ENCODE data around the gene GPR152.
"Not testable (repeated sequence)": the region's sequence is repeated elsewhere in the genome, so short reads cannot be mapped to it uniquely, and the experiment has no call there.

GPR152 gene

DNA sequence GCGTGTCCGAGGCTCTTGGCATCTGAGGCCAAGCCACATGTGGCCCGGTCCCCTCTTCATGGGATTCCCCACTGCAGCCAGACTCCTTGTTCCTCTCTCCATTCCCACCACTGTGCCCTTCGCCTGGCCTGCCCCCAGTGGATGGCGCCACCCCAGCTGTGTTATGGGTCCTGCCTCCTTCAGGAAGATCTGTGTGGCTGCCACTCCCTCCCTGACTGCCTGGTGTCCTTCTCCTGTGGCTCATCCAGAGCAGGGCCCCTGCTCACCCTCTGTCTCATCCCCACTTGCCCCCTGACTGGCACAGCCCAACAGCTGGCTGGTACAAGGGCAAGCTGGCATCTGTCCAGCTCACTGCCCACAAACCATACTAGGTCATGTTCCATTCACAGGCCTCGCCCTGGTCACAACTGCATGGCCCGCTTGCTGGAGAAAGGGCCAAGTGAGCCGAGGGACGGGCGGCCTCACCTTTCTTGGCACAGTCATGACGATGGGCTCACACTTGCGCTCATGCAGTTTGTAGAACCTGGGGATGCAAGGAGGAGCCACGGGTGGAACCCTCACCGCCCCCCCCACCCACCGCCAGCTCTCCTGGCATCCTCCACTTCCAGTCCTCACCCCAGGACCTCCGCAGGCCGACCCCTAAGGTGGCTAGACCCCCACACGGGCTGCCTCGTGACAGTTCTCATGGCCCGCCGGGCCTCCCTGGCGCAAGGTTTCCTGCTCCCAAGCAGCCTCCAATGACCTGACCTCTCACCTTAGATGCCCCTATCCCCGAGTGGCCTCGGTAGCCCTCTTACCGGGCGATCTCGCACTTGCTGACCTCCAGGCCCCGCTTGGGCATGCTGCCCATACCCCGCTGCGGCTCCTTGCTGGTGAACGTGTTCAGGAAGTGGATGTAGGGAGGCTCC is 13.0 kb downstream of the GPR152 start:
- DNase-seq: no peak

DNA sequence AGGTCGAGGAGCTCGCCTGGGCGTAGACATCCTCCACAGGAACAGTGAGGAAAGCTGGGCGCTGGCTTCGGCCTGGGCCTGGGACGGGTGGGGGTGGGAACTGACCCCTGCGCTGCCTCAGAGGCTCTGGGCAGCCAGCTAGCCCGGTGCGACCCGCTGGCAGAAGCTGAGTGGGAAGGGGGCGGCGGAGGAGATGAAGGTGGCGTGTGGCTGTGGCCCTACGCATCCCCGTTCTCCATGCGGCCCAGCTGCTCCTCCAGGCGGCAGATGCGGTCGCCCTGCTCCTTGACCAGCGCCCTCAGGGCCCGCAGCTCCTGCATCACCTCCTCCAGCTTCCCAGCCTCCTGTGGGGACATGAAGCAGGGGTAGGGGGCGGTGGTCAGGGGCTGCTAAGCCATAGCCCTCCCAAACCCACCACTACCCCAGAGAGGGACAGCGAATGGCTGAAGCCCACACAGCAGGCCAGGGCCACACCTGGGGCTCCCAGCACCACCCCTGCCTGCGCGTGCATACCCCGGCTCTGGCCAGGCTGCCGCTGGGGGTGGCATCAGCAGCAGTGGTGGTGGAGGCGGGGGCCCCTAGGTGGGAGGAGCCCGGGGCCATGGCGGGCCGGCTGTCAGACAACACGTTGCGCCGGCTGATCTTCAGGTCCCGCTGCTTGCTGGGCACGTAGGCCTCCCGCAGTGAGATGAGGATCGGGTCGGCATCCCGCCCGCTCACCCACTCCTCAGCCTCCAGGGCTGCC is 14.2 kb downstream of the GPR152 start:
- DNase-seq: peak; percentile 57

DNA sequence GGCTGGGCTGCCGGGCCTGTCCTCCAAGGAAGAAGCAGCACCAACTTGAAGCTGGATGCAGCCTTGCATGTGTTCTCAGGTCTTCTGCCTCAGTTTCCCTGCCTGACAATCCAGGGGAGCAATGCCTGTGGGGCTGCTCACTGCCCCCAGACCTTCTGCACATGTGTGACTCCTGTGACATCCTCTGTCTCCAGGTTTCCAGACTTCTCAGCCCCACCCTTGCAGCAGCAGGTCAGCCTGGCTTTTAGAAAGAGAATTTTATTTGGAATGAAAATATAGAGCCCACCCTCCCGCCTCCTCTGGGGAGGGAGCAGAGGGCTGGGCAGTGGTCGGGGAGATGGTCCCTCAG is 14.7 kb downstream of the GPR152 start:
- no peak for DNase-seq

DNA sequence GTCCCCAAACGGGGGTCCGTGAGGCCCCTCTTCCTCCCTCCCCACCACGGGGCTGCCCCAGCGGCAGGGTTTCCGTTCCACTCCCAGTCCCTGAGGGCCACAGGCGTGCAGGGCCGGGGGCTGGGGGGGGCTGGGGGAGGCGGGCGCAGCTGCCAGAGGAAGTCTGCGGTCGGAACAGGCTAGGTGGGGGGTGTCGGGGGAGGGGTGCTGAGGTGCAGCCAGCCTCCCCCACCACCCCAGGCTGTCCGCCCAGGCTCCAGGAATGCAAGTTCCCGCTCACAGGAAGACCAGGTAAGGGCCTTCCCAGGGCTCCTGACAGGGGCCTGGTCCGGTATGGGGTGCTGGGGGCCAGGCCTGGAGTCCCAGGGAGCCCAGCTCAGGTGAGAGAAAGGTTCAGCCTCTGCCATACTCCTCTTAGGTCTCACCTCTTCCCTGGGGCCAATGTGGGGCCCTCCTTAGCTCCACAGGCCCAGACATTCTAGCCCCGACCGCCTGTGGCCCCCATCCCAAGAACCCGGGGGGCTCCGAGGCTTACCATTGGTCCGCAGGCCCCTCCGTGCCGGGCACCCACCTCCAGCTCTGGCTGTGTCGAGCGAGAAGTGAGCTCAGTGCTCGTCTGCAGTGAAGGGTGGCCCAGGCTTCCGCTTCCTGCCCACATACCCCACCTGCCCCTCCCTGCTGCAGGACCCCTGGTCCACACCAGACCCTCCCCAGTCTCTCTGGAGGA is 15.3 kb downstream of the GPR152 start, which contains the start of gene PTPRCAP:
TSS of gene PTPRCAP (minus strand) at position 601 of the 727 bp plus-strand sequence. CDS start at position 538, 63 bp downstream.
- DNase-seq: peak; percentile 53

DNA sequence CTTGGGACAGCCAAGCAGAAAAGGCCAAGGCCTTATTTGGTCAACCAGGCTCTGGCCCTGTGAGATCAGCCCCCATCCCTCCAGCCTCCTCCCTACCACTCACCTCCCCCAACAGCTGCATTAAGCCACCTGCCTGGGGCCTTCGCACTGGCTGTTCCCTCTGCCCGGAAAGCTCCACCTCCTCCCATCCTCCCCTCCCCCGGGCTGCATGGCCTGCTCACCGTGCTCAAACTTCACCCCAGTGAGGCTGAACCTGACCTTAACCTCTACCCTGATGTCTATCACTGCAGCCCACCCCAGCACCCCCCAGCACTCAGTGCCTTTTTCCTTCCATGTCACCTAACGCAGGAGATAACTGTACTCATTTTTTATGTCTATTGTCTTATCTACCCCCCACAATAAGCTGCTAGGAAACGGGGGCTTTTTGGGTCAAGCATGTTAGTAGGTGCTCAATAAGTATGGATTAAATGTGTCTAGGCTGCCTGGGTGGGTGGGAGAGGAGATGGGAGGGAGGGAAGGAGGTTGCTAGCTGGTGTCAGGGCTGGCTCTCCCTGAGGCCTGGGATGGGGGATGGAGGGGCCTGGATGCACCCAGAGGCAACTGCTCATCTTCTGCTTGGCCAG is 16.0 kb downstream of the GPR152 start:
- peak; percentile 34 for DNase-seq

DNA sequence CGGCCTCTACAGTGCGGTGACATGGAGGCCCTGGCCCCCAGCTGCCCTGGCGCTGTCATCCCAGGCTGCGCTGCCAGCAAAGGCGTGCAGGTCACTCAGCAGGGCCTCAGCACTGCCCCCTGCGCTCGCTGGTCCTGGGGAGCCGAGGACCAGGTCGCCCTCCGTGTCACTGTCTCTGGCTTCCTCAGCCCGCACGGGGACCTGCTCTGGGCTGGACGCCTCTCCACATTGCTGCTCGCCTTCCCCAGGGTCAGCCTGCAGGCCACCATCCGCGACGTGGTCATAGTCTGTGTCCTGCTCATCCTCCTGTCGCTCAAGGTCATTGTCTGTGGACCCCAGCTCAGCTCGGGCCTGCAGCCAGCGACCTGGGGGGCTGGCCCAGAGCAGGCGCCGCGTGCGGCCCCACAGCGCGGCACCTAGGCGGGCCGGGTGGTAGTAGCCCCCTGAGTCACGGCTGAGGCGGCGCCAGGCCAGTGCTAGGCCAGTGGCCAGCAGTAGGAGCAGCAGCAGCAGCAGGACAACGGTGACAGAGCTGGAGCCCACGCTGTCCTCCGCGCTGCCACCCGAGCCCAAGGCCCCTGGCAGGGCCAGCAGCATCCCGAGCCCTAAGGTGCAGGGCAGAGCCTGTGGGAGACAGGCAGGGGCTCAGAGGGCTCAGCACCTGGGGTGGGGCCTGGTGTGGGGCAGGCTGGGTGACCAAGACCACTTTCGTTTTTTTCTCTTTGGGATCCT is 16.6 kb downstream of the GPR152 start:
- DNase-seq: no peak

DNA sequence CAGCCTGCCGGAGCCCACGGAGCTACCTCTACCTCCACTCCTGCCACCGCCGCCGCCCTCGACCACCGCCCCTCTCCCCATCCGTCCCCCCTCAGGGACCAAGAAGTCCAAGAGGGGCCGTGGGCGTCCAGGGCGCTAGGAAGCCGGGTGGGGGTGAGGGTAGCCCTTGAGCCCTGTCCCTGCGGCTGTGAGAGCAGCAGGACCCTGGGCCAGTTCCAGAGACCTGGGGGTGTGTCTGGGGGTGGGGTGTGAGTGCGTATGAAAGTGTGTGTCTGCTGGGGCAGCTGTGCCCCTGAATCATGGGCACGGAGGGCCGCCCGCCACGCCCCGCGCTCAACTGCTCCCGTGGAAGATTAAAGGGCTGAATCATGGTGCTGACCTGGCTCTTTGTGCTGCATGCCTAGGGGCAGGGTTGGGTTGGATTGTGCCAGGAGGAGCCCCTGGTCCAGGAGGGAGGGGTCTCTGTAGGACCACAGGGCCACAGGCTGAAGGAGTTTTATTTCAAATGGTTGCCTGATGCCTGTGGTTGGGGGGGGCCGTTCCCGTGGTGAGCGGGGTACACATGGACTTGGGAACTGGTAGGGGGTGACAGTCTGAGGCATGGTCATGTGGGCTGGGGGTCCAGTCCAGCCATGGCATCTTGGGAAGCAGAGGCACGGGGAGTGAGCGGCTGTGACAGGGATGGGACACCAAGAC is 17.4 kb downstream of the GPR152 start:
- no peak for DNase-seq

DNA sequence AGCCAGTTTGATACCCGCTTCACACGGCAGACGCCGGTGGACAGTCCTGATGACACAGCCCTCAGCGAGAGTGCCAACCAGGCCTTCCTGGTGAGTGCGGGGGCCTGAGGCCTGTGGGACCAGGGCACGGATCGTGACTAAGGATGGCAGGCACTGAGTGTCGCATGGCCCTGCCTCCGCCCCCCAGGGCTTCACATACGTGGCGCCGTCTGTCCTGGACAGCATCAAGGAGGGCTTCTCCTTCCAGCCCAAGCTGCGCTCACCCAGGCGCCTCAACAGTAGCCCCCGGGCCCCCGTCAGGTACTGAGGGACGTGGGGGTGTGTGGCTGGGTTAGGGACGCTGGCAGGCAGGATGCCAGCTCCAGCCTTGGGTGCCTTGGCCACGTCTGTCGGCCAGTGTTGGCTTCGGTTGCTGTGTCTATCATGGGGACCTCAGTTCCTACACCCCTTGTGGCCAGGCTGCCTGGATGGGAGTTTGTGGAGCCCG is 18.1 kb downstream of the GPR152 start:
- no peak for DNase-seq

DNA sequence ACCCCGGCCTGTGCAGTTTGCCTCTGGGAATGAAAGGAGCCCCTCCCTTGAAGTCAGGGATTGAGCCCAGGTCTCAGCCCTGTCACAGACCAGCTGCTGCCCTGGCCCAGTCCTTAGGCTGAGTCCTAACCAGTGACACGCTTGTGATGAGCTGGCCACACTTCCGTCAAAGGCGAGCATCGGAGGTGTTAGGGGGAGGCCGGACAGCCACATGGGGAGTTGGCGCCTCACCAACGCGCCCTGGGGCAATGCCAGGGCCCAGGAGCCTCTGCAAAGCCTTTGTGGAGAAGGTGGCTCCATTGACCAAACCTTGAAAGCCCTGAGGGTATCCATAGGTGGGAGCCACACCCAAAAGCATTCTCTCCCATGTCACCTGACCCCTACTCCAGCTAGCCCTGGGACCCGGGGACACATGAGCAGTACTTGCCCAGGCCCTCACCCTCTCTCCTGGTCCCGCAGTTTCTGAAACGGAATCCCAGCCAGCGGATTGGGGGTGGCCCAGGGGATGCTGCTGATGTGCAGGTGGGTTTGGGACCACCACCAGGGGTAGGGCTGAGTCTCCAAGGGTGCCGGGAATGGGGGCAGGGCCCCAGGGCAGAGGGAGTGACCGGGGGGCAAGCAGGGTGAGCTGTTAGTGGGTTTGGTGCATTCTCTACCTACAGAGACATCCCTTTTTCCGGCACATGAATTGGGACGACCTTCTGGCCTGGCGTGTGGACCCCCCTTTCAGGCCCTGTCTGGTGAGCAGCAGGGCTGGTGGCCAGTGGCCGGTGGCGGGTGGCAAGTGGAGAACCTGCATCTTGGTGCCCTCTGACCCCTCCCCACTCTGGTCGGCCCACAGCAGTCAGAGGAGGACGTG is 18.8 kb downstream of the GPR152 start:
- DNase-seq: no peak

DNA sequence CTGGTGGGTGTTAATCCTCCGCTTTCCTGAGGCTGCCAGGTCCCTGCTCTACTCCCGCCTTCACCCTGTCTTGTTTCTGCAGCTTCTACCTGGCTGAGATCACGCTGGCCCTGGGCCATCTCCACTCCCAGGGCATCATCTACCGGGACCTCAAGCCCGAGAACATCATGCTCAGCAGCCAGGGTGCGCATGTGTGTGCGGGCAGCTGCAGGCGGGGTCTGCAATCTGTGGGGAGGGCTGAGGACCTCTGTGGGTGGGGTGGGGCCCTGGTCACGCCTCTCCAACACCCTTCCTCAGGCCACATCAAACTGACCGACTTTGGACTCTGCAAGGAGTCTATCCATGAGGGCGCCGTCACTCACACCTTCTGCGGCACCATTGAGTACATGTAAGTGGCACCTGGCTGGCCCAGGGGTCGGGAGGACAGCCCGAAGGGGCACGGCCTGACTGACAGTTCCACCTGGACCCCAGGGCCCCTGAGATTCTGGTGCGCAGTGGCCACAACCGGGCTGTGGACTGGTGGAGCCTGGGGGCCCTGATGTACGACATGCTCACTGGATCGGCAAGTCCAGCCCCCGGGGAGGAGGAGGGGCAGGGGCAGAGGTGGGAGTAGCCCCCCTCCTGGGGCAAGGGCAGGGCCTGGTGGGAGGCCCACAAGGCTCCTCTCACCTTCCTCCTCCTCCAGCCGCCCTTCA is 19.7 kb downstream of the GPR152 start:
- no peak for DNase-seq

DNA sequence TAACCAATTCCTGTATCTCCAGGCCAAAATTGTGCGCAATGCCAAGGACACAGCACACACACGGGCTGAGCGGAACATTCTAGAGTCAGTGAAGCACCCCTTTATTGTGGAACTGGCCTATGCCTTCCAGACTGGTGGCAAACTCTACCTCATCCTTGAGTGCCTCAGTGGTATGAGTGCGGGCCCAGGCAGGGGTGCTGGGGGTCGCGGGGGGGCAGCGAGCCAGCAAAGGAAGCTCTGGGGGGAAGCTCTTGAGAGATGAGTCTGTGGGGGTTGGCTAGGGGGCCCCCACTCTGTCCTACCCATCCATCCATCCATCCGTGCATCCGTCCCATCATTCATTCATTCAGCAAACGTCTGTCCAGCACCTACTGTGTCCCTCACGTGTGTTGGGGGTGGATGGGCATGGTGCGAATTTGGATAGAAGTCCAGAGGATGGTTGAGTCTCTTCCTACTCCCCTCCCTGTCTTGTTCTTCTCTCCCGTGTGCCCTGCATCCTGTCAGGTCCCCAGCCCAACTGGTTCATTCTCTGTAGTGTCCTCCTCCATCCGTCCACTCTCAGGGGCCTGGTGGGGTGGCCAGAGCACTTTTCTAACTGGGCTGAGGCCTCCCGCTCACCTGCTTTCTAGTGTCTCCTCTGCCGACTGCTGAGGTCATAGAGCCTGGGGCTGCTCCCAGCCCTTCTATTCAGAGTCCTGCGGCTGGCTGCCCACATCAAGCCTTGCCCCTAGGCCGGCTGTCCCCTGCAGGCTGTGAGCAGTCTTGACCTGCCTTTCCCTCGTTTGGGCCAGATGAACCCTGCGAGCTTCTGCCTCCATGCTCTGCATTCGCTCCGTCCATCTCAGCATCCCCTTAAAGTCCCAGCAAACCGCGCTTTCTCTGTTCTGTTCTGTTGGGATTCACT is 20.9 kb downstream of the GPR152 start:
- no peak for DNase-seq

DNA sequence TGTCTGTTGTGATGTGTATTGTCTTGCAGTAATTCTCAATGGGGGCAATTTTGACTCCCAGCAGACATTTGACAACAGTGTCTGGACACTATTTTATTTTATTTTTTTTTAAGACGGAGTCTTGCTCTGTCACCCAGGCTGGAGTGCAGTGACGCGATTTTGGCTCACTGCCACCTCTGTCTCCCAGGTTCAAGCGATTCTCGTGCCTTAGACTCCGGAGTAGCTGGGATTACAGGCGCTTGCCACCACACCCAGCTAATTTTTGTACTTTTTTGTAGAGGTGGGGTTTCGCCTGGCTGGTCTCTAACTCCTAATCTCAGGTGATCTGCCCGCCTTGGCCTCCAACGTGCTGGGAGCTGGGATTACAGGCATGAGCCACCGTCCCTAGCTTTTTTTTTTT is 22.8 kb downstream of the GPR152 start:
- DNase-seq: no peak

DNA sequence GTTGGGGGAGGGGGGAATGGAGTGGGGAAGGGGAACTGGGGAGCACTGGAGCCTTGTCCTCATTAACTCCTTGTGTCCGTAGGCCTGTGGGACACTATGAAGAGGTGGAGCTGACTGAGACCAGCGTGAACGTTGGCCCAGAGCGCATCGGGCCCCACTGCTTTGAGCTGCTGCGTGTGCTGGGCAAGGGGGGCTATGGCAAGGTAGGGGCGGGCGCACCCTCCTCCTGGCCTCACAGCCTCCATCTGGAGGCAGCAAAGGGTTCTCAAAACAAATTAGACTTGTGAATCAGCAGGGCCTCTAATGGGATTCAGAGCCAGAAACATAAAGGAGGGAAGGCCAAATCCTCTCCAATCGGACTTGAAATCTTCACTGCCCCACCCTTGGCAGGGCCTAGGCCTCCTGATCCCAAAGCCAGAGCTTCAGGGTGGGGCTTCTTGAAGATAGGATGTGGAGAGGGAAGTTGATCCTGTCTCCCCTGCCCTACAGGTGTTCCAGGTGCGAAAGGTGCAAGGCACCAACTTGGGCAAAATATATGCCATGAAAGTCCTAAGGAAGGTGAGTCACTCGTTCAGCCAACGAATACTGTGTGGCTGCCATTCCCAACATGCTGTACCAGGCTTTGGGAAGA is 23.4 kb downstream of the GPR152 start:
- DNase-seq: no peak

DNA sequence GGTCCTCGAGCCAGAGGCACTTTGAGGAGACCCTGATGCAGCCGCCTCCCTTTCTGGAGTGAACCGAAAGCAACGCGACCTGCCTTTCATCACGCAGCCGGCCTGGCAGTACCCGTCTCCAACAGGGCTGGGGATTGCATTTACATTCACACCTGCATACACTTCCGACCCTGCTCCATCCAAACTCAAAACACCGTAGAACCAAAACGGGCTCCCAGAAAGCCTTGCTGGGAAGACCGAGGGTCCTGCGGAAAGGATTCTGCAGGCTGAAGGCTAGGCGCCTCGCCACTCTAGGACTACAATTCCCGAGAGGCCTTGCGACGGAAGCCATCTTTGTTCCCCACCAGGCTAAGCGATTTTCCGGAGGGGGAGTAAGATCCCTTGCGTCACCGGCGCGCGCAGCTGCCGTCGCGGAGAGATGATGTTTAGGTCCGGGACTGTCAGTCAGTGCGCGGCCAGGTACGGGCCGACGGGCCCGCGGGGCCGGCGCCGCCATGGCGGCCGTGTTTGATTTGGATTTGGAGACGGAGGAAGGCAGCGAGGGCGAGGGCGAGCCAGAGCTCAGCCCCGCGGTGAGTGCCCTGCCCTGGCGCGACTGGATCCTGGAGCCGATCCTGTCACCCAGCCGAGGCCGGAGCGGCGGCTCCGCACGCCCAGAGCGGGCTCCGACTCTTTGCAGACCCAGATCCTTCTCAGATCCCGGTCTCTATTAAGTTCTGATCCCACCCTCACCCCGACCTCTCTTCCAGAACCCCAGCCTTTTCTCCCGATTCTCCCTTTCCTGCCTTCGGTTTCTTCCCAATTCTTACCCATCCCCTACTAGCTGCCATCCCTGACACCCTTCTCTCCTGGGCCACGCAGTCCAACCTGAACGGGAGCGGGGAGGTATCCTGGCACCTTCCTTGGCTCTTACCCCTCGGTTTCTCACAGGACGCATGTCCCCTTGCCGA is 24.2 kb downstream of the GPR152 start, which contains the start of gene RPS6KB2:
TSS of gene RPS6KB2 (plus strand) at position 443 of the 950 bp plus-strand sequence. CDS start at position 495, 52 bp downstream.
- peak; percentile 99 for DNase-seq

DNA sequence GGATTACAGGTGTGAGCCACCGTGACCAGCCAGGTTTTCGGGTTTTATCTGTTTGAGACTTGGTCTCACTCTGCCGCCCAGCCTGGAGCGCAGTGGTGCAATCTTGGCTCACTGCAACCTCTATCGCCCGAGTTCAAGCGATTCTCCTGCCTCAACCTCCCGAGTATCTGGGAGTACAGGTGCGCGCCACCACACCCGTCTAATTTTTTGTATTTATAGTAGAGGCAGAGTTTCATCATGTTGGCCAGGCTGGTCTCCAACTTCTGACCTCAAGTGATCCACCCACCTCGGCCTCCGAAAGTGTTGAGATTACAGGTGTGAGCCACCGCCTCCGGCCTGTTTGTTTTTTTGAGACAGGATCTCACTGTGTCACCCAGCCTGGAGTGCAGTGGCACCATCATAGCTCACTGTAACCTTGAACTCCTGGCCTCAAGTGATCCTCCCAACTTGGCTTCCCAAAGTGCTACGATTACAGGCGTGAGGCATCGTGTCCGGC is 25.1 kb downstream of the GPR152 start:
- DNase-seq: not testable (repeated sequence)

DNA sequence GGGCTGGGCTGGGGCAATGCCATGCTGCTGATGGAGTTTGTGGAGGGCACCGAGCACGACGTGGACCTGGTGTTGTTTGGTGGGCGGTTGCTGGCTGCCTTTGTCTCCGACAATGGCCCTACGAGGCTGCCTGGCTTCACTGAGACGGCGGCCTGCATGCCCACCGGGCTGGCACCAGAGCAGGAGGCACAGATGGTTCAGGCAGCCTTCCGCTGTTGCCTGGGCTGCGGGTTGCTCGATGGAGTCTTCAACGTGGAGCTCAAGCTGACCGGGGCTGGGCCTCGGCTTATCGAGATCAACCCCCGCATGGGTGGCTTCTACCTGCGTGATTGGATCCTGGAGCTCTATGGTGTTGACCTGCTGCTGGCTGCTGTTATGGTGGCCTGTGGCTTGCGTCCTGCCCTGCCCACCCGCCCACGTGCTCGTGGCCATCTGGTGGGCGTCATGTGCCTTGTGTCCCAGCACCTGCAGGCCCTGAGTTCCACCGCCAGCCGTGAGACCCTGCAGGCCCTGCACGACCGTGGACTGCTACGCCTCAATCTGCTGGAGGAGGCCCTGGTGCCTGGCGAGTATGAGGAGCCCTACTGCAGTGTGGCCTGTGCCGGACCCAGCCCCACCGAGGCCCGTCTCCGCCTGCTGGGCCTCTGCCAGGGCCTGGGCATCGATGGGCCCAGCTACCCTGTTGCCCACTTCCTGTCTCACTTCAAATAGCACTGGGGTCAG is 28.5 kb downstream of the GPR152 start:
- DNase-seq: no peak
